GM19452 (cell line): ENCODE measurements around the gene PHYHIPL.

Experiments
- ATAC-seq: cut with Tn5 transposase; IDR thresholded peaks from one replicate; pipeline ENCODE4 v1.9.1; 2021; ENCODE audit not compliant: unreplicated experiment

The PHYHIPL gene

GRCh38 chr10:59252491-59252890 lies 76.0 kb downstream of the PHYHIPL start:
- no peak for ATAC-seq

DNA sequence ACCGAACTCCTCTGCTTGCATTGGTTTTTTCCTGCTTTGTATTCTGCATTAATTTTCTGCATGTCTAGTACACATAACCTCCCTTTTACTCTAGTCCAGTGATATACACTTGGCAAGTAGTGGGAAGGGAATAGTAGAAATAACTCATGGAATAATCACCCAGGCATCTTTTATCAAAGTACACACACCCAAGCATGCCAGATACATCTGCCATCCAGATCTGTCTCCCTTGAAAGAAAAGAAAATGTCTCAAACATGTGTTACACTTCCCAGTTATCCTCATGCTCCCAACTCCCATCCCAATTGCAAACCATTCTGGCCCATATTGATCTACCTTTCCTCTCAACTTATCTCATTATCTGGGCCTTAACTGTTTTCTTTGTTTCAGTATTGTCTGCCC lies 79.0 kb downstream of the PHYHIPL start:
- ATAC-seq = no peak

DNA sequence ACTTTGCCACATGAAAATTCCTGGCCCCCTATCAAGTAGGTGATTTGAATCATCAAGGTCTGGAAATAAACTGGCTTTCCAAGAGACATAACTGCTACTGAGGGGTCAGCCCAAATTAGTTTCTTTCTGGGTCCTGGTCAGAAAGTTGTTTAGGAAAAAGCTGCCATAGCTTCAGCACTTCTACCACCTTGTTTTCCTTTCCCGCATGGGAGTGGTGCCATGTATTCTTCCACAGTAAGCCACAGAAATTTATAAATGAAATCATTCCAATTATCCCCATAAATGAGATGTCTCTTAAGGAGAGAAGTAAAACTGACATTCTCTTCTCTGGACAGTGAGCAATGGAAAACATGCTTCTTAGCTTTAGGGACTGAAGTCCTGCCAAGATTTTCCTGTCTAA lies 80.8 kb downstream of the PHYHIPL start:
- no peak for ATAC-seq

DNA sequence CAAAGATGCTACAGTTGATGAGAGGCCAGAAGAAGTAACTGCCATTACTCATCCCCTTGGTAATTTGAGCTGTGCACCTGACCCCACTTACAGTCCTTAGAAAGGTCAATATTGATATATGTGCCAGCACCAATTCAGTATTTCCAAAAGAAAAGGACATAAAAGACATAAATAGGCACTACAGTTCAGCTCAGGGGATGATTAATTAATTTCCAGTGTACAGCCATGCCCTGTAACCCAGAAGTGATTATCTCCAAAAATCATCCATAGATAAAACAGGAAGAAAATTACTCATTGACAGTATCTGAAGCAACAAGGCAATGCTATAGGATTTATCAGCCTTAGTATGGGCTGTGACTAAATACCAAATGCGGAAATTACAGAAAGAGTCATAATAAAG lies 82.4 kb downstream of the PHYHIPL start:
- no peak for ATAC-seq

GRCh38 chr10:59265141-59265540 lies 88.7 kb downstream of the PHYHIPL start:
- no peak for ATAC-seq

DNA sequence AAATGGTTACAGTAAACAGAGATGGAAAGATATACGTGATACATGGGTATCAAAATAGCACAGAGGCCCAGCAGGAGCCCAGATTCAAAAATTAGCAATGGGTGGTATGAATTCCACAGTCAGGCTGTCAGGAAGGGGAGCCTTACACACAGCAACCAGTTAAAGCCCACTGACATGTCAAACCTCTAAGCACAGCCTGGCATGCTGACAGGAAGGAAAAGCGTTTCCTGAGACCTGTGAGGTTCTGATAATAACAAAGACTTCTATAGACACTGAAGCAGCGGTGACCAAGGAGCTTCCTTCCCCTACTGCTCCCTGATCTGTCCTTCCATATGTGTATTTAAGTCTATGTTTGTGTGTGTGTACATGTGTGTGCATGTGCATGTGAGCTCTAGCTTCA lies 89.9 kb downstream of the PHYHIPL start:
- no peak for ATAC-seq

DNA sequence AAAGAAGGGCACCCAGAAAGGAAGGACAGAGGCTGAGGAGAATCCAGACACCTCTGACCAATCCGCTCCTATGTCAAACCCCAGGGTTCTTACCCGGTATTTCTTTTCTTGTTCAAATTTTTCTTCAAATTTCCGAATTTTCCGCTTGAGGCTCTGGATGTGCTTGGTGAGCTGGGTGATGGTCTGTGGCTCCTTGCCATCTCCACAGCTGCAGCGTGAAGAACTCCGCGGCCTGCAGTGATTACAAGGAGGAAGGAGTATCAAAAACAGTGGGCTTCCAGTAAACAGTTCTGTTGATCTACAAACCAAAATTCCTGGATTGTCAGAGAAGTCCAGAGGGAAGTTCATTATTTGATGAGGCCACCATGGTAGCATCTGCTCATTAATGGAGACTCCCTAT lies 92.0 kb downstream of the PHYHIPL start:
- no peak for ATAC-seq

- no peak for ATAC-seq
Measured at GRCh38 chr10:59269651-59270050, 93.2 kb downstream of the PHYHIPL start.

DNA sequence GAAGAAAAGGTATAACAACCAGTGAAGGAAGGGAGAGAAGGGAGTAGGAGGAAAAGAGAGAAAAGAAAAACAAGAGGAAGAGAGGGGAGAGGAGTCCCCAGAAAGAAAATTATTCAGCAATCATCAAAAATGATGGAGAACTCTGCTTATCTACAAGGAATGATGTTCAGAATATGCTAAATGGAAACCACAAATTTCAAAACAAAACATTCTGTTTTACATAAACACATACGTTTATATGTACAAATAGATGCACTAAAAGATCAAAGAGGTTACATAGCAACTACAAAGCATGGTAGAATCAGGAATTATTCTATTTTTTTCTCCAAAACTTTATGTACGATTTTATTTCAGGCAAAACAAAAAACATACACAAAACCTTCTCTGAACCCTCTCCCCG lies 94.0 kb downstream of the PHYHIPL start:
- ATAC-seq = no peak

GRCh38 chr10:59271160-59271559 lies 94.7 kb downstream of the PHYHIPL start:
- no peak for ATAC-seq

DNA sequence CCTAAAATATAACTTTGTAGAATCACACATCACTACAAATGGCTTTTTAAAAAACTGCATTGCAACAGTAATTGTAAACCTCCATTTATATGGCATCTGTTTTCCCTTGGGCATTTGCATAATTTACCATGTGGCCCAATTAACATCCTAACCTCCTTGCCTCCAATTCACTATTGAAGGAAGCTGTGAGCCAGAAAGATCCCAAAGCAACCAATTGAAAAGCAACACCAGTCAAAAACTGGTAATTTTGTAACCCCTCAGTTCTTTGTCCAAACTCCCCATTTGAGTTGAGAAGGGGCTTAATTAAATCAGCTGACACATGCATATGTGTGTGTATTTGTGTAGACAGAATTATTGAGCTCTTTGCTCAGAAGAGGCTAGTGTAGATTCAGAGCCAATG lies 95.6 kb downstream of the PHYHIPL start:
- ATAC-seq = no peak

DNA sequence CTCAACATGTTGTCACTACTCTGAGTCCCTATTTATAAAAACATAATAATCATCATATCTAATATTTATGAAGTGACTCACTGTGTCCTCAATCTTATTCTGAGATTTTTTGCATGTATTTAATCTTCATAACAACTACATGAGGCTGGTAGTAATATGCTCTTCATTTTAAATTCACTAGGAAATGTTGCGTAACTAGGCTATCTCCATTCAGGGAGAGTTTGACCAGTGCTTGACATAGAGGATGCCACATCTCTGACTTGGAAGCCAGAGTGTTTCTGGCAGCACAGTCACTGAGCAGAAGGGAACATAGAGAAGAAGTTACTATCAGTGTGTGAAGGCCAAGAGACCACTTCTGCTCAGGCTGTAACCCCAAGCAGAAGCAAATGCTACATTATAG lies 97.0 kb downstream of the PHYHIPL start:
- no peak for ATAC-seq

GRCh38 chr10:59276133-59276532 lies 99.7 kb downstream of the PHYHIPL start:
- ATAC-seq = no peak

DNA sequence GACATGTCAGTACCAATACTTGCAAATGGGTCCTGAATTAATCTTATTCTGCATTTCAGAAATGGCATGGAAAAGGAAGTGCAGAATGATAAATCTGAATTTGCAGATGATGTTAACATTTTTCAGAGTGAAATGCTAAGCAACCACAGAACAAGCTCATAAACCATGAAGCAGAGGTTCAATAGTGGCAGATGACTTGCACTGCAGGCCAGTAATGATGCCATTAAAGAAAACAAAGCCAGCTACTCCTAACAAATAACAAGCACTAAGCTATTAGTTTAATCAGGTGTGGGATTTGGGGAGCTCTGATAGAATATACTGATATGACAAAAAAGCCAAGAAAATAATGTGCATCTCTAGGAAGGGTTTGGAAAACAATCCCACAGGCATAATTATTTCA lies 100.5 kb downstream of the PHYHIPL start:
- ATAC-seq = no peak

GRCh38 chr10:59279476-59279875 lies 103.0 kb downstream of the PHYHIPL start:
- ATAC-seq = no peak

GRCh38 chr10:59279991-59280505 lies 103.6 kb downstream of the PHYHIPL start:
- no peak for ATAC-seq

DNA sequence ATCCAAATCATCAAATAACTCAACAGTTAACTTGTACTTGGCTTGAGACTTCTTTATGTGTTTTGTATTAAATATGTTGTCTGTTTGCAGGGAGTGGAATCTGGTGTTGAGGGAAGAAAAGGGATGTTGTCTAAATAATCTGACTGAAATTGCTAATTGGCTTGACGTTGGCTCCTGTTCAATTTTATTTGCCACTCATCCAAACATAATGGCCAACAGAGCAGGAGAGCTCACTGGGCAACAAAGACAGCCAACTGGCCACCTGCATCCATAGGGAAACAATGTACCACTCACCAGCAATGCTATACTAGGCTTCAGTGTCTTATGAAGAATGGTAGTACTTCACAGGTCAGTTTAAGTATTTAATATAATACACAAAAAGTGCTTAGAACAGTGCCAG lies 105.4 kb downstream of the PHYHIPL start:
- ATAC-seq = no peak

GRCh38 chr10:59283456-59284091 lies 107.1 kb downstream of the PHYHIPL start:
- no peak for ATAC-seq

GRCh38 chr10:59284118-59284975 lies 107.9 kb downstream of the PHYHIPL start:
- no peak for ATAC-seq

DNA sequence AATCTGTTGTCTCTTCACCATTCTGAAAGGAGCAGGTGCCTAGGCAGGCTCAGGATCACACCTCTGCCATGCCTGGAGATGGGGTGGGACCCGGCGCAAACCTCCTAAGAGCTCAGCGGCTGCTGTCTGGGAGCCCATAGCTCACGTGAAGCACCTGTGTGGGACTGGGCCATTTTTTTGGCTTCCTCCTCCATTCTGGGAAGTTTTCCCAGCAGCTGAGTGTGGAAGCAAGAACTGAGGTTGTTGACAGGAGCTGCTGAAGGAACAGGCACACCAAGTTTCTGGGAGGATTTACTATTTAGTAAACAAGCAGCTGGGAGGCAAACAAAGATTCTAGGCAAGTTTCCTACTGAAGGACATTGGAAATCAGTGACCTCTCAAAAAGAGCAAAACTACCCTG lies 108.6 kb downstream of the PHYHIPL start:
- ATAC-seq = no peak

DNA sequence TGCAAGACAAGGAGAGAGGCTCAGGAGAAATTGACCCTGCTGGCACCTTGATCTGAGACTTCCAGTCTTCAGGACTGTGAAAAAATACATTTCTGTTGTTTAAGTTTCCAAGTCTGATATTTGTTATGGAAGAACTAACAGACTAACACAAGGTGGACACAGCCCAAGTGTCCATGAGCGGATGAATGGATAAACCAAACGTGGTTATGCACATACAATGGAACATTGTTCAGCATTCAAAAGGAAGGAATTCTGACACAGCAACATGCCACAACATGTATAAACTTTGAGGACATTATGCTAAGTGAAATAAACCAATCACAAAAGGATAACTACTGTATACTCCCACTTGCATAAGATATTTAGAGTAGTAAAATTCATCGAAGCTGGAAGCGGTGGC lies 109.4 kb downstream of the PHYHIPL start:
- no peak for ATAC-seq

- ATAC-seq = no peak
Measured at GRCh38 chr10:59287587-59288255, 111.3 kb downstream of the PHYHIPL start.
